B cell (primary cell): ENCODE results near the gene RFX4.

Experiments
- EZH2 ChIP-seq: IDR thresholded peaks from 2 replicates; pipeline ENCODE4 v1.6.1; 2012; ENCODE audit warnings: borderline replicate concordance, low read depth, mild to moderate bottlenecking, moderate library complexity, low read length; ENCODE audit not compliant: insufficient read depth, poor library complexity, severe bottlenecking
- TF ChIP-seq, protein P1 (sequence below): fragments of 200-600 bp; IDR thresholded peaks from one replicate; pipeline ENCODE4 v1.8.0; 2022; ENCODE audit warnings: antibody characterized with exemption, mild to moderate bottlenecking

DNA sequence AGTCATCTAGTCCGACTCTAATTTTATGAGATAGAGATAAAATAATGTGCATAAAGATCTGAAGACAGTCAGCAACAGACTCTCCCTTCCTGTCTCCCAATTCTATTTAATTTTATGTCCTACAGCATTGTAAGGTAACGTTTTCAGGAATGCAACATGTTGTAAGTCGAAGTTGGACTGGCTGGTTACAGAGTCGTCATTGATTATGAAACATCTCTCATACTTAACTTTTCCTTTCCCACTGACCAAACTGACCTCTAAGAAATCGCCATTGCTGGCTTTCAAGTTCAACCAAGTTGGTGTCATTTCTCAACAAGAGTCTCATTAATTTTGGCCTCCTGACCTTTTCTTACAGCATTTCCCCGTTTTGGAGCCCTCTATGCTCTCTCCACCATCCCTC lies 186.7 kb downstream of the RFX4 start:
- TF ChIP-seq, protein P1, sequence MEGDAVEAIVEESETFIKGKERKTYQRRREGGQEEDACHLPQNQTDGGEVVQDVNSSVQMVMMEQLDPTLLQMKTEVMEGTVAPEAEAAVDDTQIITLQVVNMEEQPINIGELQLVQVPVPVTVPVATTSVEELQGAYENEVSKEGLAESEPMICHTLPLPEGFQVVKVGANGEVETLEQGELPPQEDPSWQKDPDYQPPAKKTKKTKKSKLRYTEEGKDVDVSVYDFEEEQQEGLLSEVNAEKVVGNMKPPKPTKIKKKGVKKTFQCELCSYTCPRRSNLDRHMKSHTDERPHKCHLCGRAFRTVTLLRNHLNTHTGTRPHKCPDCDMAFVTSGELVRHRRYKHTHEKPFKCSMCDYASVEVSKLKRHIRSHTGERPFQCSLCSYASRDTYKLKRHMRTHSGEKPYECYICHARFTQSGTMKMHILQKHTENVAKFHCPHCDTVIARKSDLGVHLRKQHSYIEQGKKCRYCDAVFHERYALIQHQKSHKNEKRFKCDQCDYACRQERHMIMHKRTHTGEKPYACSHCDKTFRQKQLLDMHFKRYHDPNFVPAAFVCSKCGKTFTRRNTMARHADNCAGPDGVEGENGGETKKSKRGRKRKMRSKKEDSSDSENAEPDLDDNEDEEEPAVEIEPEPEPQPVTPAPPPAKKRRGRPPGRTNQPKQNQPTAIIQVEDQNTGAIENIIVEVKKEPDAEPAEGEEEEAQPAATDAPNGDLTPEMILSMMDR: no peak
- TF ChIP-seq EZH2: no peak
